Loucy (cell line): ENCODE data around the gene FPR3.
"Not testable (repeated sequence)": the region's sequence is repeated elsewhere in the genome, so short reads cannot be mapped to it uniquely, and the experiment has no call there.

Experiments used
- H2AFZ ChIP-seq: fragments of 200-600 bp; sonication (generic); 2 replicates; pipeline ENCODE4 v1.6.0; 2016; ENCODE audit warnings: antibody characterized with exemption, mild to moderate bottlenecking, low read length, moderate library complexity
- H3F3A ChIP-seq: fragments of 200-600 bp; 2 replicates; pipeline ENCODE4 v1.6.0; 2016; ENCODE audit warnings: antibody characterized with exemption, low read depth, mild to moderate bottlenecking
- H3K27me3 ChIP-seq: fragments of 200-600 bp; sonication (generic); 2 replicates; pipeline ENCODE4 v1.6.1; 2014; ENCODE audit warnings: low read length, mild to moderate bottlenecking; ENCODE audit not compliant: insufficient read depth, poor library complexity, severe bottlenecking
- H3K36me3 ChIP-seq: fragments of 200-600 bp; sonication (generic); 2 replicates; pipeline ENCODE4 v1.6.1; 2016; ENCODE audit warnings: low read length; ENCODE audit not compliant: insufficient read depth
- H3K4me1 ChIP-seq: fragments of 200-600 bp; sonication (generic); 2 replicates; pipeline ENCODE4 v1.5.1; 2014; ENCODE audit warnings: low read length, mild to moderate bottlenecking; ENCODE audit not compliant: insufficient read depth, poor library complexity, severe bottlenecking
- H3K4me2 ChIP-seq: fragments of 200-600 bp; sonication (generic); 2 replicates; pipeline ENCODE4 v1.6.0; 2014; ENCODE audit warnings: antibody characterized with exemption, low read length, low read depth, mild to moderate bottlenecking; ENCODE audit not compliant: poor library complexity, severe bottlenecking
- H3K4me3 ChIP-seq: fragments of 200-600 bp; sonication (generic); 2 replicates; pipeline ENCODE4 v1.5.1; 2014; ENCODE audit warnings: low read length, mild to moderate bottlenecking, mixed read lengths; ENCODE audit not compliant: poor library complexity, severe bottlenecking
- H3K79me2 ChIP-seq: fragments of 200-600 bp; sonication (generic); 2 replicates; pipeline ENCODE4 v1.6.1; 2014; ENCODE audit warnings: low read length; ENCODE audit not compliant: insufficient read depth
- H3K9ac ChIP-seq: fragments of 200-600 bp; sonication (generic); 2 replicates; pipeline ENCODE4 v1.6.0; 2014; ENCODE audit warnings: mild to moderate bottlenecking, low read depth, low read length, moderate library complexity; ENCODE audit not compliant: poor library complexity, severe bottlenecking
- H3K9me2 ChIP-seq: fragments of 200-600 bp; sonication (generic); replicated peaks from 2 replicates; pipeline ENCODE4 v1.6.1; 2016; ENCODE audit warnings: low read depth, low read length, mixed read lengths
- H3K9me3 ChIP-seq: fragments of 200-600 bp; sonication (generic); 2 replicates; pipeline ENCODE4 v1.6.1; 2014; ENCODE audit warnings: mild to moderate bottlenecking, antibody characterized with exemption, low read length, low read depth; ENCODE audit not compliant: insufficient read depth
- H4K20me1 ChIP-seq: fragments of 200-600 bp; sonication (generic); 2 replicates; pipeline ENCODE4 v1.6.0; 2014; ENCODE audit warnings: antibody characterized with exemption, low read length, mild to moderate bottlenecking; ENCODE audit not compliant: insufficient read depth, poor library complexity, severe bottlenecking
- EZH2phosphoT487 ChIP-seq: fragments of 200-600 bp; IDR thresholded peaks from 2 replicates; pipeline ENCODE4 v1.6.1; 2018; ENCODE audit warnings: antibody characterized with exemption, mild to moderate bottlenecking, moderate library complexity, borderline replicate concordance
- TF ChIP-seq, protein P1 (sequence below): fragments of 200-600 bp; sonication (generic); conservative IDR thresholded peaks from 2 replicates; pipeline ENCODE4 v1.5.1; 2014; ENCODE audit warnings: mild to moderate bottlenecking, antibody characterized with exemption, low read length

FPR3 gene

DNA sequence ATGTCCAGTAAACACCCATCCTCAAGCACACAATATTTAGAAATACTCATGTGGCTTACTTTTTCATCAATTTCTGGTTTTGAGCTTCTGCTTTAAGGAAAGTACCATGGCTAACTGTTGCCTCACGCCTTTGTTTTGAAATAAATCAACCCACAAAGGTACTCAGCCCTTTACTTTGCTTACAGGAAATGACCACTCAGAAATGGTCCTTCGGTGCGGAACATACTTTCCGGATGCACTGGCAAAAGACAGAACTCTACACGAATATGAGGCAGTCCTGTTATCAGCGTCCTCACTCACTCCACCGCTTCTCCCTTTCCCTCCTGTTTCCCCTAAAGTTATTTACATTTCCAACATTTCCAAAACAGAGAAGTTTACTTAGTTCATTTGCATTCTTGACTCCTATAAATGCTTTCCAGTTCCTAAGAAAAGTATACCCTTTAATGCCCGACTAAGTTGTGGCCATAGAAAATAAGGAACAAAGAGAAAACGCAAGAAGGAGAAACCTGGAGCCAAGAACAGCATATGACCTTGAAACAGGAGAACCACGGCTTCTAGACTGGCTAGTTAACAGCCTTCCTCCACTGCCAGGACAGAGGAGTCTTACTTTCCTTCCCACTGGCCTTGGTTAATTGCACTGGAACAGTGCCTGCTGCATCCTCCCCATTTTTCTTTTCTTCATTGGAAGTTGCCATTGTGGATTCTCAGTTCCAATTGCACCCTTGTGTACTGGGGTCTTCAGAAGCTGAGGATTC is 23.4 kb upstream of the FPR3 start:
- Histone ChIP-seq H3K9me2 (no peaks in the 10 kb centered on the region), H2AFZ (no peak overlapping the region)

DNA sequence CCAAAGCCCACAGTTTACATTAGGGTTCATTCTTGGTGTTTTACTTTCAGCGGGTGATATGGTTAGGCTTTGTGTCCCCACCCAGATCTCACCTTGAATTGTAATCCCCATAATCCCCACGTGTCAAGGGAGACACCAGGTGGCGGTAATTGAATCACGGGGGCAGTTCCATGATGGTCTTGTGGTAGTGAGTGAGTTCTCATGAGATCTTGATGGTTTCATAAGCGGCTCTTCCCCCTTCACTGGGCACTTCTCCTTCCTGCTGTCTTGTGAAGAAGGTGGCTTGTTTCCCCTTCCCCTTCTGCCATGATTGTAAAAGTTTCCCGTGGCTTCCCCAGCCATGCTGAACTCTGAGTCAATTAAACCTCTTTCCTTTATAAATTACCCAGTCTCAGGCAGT is 22.0 kb upstream of the FPR3 start:
- no peak overlapping the region for H3K4me2 ChIP-seq
- H3K4me1 ChIP-seq = no peaks in the 10 kb centered on the region
- H3K9ac ChIP-seq = no peak overlapping the region
- H3K4me3 ChIP-seq = no peak overlapping the region
- no peaks in the 10 kb centered on the region for H3K27me3 ChIP-seq
- H3F3A ChIP-seq = no peaks in the 10 kb centered on the region
- no peaks in the 10 kb centered on the region for H3K36me3 ChIP-seq
- H3K79me2 ChIP-seq = no peaks in the 10 kb centered on the region
- H4K20me1 ChIP-seq = no peaks in the 10 kb centered on the region
- H3K9me3 ChIP-seq = no peaks in the 10 kb centered on the region
- TF ChIP-seq EZH2phosphoT487 = no peak
- TF ChIP-seq, protein P1, sequence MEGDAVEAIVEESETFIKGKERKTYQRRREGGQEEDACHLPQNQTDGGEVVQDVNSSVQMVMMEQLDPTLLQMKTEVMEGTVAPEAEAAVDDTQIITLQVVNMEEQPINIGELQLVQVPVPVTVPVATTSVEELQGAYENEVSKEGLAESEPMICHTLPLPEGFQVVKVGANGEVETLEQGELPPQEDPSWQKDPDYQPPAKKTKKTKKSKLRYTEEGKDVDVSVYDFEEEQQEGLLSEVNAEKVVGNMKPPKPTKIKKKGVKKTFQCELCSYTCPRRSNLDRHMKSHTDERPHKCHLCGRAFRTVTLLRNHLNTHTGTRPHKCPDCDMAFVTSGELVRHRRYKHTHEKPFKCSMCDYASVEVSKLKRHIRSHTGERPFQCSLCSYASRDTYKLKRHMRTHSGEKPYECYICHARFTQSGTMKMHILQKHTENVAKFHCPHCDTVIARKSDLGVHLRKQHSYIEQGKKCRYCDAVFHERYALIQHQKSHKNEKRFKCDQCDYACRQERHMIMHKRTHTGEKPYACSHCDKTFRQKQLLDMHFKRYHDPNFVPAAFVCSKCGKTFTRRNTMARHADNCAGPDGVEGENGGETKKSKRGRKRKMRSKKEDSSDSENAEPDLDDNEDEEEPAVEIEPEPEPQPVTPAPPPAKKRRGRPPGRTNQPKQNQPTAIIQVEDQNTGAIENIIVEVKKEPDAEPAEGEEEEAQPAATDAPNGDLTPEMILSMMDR = no peak
- H3K9me2 ChIP-seq = no peaks in the 10 kb centered on the region
- no peak overlapping the region for H2AFZ ChIP-seq

More for the DNA sequence above, 23.4 kb upstream of the FPR3 start:
- H3K27me3 ChIP-seq = no peaks in the 10 kb centered on the region
- H3K9me3 ChIP-seq = no peaks in the 10 kb centered on the region
- no peaks in the 10 kb centered on the region for H3F3A ChIP-seq
- no peak overlapping the region for H3K4me2 ChIP-seq
- H3K36me3 ChIP-seq = no peaks in the 10 kb centered on the region
- H3K9ac ChIP-seq = no peak overlapping the region
- H3K79me2 ChIP-seq = no peaks in the 10 kb centered on the region
- no peaks in the 10 kb centered on the region for H4K20me1 ChIP-seq
- H3K4me3 ChIP-seq = no peak overlapping the region
- no peaks in the 10 kb centered on the region for H3K4me1 ChIP-seq
- no peak for TF ChIP-seq EZH2phosphoT487
- TF ChIP-seq, protein P1 = no peak

DNA sequence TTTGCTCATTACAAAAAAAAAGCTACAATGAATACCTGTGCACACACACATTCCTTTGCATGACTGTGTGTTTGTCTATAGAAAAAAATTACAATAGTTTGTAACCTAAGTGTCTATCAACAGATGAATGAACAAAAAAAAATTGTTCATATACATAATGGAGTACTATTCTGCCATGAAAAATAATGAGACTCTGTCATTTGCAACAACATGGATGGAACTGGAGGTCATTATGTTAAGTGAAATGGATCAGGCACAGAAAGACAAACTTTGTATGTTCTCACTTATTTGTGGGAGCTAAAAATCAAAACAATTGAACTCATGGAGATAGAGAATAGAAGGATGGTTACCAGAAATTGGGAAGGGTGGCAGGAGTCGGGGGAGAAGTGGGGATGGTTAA is 18.4 kb upstream of the FPR3 start:
- not testable (repeated sequence) for H3K9ac ChIP-seq, H3K9me3 ChIP-seq

More for the DNA sequence above, 18.4 kb upstream of the FPR3 start:
- not testable (repeated sequence) for H2AFZ ChIP-seq, H3K4me2 ChIP-seq, H3K9me2 ChIP-seq, H3K27me3 ChIP-seq, H3K79me2 ChIP-seq, H4K20me1 ChIP-seq, H3F3A ChIP-seq, H3K4me1 ChIP-seq, H3K4me3 ChIP-seq, H3K36me3 ChIP-seq
